LoVo (cell line): ENCODE measurements around the gene PUS1.

Experiments used
- DNase-seq: peaks from one replicate; pipeline ENCODE4 v3.0.0-alpha.2; 2016; ENCODE audit warnings: low spot score

The PUS1 gene

DNA sequence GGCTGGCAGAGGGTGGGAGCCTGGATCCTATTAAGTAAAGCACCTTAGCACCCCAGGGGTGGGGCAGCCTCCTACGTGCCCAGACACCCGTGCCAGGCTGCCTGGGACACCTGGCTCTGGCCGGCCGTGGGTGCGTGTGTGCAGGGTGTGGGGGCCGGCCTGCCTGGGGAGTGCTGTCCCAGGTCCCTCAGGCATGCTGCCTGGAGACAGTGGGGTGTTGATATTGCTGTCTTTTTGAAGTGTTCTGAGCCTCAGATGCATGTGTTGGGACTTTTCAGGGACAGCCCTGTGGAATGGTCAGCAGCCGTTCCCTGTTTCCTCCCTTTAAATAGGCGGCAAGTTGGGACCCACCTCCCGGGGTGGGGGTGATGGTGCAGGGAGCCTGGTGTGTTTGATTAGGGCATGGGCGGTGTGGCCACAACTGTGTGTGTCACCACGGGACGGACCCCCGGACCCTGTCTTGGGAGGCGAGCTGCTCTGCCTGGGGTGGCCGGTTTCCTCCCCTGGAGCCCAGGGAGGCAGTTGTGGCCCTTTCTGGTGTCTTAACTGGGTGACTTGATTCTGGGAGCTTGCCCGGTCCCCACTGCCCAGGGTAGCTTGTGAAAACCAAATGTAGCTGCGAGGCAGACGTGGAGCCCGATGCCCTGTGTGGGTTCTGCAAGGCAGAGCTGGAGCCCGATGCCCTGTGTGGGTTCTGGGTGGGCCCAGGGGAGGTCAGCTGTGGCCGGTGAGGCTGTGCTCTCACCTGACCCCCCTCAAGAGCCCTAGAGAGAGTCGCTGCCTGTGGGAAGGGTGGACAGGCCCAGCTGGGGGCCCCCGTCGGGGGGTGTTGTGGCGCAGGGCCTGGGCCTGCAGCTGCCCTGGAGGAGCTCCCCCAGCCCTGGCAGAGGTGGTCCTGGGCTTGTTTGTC is 26.5 kb upstream of the PUS1 start:
- DNase-seq = no peak

DNA sequence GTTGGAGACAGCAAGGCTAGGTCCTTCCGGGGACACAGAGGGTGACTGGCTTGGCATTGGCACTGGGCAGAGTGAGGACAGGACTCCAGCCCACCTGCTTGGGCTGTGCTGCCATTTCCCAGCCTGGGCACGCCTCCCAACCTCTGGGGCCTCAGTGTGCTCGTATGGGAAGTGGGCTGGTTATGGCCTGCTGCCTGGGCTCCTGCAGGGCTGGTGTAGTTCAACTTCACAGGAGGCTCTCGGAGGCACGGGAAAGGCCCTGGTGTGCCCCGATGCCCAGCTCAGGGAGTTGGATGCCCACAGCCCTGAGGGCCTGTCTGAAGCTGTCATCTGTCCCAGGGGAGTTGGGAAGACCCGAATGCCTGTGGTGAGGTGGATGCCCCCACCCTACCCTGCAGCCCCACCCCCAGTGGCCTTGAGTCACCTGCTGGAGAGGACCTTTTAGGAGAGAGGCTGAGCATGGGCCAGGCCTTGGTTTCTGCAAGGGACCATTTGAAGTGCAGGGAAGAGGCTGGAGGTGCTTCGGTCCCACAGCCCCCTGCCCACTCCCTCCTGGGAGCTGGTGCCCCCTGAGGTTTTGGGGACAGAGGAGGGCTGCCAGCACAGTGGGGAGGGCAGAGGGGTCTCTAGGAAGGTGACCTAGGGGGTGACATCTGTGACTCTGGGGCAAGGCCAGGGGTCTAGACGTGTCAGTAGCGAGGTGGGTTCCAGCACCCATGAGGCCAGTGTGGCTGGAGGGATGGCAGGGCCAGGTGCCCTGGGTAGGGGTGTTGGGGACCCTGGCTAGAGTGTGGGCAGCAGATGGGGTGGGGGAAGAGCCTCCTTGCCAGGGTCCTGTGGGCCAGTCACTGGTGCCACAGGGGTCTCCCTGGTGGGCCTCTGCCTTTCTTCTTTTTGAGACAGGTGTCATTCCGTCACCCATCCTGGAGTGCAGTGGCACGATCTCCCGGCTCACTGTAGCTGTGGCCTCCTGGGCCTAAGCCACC is 25.5 kb upstream of the PUS1 start:
- DNase-seq = no peak

DNA sequence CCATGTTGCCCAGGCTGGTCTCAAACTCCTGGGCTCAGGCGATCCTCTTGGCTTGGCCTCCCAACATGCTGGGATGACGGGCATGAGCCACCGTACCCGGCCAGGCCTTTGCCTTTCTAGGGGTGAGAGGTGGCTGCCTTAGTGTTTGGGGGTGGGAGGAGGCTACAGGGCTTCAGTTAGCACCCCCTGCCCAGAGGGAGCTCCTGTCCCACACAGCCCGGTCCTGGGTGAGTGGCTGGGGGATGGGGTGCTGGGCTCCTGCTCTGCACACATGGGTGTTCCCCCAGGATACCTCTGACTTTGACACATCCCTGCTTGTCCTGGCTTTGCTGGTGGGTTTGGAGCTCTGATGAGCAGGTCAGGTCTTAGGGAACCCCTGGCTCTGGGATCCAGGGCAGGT is 24.7 kb upstream of the PUS1 start:
- DNase-seq = no peak

DNA sequence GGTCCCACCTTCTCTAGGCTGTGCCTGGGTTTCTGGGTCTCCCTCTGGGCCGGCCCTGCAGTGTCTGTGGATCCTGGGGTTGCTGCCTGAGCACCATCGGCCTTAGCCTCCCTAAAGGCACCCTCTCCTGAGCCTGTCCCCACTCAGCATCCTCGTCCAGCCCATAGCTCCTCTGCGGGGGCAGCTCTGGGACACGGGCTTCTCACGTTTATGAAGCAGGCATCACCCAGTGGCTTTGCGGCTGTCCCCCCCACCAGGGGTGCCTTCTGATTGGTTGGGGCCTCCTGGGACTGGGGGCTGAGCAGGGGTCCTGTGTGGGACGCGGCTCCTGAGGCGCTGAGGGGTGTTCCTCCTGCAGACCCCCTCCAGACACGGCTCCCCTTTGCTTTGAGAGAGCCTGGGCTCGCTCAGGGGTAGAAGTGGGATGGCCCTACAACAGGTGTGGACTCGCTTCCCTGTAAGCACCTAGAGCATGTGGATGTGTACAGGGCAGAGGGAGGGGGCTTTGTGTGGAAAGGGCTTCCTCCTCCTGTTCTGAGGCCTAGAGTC is 23.9 kb upstream of the PUS1 start:
- DNase-seq = no peak

DNA sequence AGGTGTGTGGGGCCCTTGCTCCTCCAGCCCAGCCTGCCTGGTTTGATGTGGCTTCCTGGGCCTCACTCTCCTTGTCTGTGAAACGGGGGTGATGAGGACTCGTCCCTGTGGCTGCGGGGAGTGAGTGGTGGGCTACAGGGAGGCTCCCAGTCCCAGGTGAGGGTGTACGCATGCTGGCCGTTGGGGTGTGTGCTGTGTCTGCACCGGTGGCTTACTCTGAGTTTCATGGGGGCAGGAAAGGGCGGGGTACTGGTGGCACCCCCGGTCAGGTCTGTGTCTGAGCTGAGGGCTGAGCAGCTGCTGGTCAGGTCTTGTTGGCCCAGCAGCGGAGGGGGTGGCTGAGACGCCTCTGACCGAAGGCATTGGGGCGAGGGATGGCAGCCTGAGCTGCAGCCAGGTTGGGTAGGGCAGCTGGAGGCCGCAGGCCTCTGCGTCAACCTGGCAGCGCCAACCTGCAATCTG is 23.4 kb upstream of the PUS1 start:
- DNase-seq = no peak

DNA sequence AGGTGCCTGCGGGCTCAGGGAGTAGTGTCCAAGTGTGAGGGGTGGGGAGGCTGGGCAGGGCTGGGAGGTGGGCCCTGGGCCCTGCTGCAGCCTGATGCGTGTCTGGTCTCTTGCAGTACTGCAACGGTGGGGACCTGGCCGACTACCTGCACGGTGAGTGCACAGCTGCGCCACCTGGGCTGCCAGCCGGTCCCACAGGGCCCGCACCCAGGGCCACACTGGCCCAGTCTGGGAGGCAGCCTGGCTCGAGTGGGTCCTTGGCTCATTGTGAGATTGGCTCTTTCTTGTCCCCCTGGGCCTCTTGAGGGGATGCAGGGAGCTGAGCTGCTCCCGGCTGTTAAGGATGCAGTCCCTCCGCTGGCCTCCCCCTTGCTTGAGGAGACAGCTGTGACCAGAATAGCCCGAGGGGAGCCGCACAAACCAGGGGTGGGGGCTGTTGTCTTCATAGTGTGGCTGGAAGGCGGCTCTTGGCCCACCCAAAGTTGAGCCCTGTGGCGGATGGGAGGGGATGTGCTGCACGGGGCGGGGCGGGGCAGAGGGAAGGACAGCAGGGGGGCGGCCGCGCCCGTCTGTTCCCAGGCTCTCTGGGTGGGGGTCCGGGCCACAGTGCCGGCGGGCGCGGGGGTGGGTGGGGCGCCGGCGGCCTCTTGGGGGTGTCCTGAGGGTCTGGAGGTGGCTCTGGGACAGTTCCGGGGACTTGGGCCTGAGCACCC is 21.5 kb upstream of the PUS1 start:
- no peak for DNase-seq

DNA sequence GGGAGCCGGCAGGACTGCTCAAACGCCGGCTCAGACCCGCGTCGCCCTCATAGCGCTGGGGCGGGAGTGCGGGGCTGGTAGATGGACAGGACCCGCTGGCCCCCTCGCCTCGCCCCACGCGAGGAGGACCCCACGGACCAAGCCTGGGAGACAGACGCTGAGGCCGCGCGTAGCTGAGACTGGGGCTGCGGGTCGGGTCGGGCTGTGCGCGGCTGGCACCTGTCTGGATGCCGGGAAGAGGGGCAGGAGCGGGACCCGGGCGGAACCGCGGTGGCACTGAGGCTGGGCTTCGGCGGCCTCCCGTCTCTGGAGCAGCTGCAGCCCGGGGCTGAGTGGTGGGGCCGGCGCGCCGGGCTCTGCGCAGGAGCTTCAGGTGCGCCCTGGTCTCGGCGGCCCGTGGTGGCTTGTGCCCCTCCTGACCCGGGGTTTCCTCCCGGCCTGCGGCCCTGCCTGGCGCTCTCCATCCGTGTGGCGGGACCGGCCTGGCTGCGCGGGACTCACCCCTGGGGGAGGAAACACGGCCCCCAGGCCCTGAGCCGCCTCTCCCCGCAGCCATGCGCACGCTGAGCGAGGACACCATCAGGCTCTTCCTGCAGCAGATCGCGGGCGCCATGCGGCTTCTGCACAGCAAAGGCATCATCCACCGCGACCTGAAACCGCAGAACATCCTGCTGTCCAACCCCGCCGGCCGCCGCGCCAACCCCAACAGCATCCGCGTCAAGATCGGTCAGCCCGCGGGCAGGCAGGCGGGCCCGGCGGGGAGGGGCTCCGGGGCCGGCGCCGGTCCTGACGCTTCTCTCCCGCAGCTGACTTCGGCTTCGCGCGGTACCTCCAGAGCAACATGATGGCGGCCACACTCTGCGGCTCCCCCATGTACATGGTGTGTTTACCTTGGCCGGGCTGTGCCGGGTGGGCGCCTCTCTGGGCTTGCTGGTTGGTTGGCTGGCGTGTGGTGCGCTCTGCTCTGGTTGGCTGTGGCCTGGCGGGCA is 20.7 kb upstream of the PUS1 start:
- DNase-seq = no peak

DNA sequence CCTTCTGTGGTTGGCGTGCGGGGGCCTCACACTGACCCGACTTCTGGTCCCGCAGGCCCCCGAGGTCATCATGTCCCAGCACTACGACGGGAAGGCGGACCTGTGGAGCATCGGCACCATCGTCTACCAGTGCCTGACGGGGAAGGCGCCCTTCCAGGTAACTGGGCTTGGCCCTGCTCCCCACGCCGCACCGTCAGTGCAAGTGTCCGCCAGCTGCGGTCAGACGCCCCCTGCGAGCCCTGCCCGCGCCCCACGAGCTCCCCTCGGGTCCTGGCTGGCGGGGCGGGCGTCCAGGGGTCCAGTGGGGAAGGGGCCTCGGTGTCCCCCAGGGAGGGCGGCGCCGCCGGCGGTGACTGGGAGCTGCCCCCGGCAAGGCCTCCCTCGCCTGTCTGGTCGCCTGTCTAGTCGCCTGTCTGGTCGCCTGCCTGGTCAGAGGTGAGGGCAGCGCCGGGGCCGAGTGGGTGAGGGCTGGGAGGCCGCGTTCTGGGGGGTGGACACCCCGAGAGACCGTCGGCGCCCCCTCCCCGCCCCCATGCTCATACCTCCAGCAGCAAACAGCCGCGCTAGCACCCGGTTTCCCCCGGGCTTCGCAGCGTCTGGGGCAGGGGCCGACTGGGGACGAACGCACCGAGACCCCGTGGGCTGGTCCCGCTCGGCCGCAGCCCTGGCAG is 19.9 kb upstream of the PUS1 start:
- DNase-seq = no peak

DNA sequence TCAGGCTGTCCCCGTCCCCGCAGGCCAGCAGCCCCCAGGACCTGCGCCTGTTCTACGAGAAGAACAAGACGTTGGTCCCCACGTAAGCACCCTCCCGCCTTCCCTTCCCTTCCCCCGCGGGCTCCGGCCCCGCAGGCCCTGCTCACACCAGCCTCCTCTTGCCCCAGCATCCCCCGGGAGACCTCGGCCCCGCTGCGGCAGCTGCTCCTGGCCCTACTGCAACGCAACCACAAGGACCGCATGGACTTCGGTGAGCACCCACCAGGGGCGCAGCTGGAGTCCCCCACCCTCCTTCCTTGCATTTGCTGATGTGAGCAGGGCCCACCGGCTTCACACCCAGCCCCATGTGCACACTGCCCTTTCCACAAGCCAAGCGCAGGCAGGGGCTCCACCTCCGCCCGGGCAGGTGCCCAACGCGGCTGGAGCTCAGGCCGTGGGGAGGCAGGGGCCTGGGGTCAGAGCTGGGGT is 19.3 kb upstream of the PUS1 start:
- DNase-seq = no peak

DNA sequence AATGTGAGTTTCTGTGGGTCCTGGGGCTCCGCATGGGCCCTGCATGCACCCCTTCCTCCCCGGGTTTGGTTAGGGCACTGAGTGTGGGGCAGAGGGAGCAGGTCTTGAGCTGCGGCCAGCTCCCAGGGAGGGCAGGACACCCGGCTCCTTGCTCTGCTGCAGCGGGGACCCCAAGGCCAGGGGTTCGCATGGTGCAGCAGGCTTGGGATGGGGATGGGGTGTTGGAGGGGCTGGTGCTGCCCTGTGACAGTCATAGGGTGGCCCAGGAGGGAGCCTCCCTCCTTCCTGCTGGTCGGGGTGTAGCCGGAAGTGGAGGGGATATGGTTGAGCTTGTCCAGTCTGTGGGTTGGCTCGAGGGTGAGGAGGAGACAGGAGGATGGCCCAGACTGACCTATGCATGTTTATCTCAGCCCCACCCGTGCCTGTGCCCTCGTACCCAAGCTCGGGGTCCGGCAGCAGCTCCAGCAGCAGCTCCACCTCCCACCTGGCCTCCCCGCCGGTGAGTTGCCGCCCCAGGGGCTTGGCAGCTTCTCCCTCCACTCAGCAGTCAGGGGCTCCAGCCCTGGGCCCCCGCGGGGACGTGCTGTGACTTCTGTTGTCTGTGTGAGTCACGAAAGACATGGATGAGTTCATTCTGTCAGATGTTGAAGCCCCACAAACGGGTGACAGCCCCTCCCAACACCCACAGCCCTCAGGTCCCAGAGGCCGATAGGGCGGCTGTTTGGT is 18.6 kb upstream of the PUS1 start:
- no peak for DNase-seq

DNA sequence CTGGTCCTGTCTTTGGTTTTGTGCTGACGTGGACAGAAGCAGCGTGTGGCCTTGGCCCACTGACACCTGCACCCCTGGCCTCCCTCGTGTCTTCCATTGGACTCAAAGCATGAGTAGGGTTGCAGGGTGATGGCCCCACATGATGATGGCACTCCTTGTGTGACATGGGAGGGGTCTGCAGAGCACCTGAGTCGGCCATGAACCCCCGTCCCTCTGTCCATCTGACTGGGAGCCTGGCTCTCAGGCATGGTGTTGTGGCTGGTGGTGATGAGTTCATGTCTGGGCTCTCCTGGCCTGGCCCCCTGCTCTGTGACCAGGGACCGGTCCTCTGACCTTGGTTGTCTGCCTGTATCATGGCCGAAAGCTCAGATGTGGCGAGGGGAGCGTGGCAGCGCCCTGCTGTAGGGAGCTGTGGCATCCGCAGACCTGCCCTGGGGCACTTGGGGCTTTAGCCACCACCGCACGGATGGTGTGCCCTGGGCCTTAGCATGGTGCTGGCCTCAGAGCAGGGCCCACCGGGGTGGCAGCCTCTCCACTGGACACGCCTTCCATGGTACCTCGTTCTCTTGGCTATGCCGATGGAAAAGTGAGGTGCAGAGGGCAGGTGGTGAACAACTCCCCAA is 17.9 kb upstream of the PUS1 start:
- no peak for DNase-seq

DNA sequence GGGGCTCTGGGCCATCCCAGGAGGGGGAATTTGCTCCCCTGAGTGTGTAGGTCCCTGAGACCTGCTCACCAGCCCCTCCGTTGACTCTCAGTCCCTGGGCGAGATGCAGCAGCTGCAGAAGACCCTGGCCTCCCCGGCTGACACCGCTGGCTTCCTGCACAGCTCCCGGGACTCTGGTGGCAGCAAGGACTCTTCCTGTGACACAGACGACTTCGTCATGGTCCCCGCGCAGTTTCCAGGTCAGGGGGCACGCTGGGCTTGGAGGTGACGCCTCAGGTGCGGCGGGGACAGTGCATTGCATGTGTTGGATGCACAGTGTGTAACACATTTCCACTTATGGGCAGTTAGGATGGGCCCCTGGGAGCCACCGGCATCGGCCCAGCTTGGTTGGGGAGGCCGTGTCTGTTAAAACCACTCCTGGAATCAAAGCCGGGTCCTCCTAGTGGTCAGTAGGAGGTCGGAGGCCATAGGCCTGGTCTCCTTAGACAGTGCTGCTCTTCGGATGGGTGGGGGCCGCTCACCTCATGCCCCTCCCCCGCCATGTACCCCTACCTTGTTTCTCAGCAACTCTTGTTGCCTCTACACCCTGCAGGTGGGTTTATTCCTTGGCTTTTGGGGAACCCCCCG is 17.1 kb upstream of the PUS1 start:
- no peak for DNase-seq

DNA sequence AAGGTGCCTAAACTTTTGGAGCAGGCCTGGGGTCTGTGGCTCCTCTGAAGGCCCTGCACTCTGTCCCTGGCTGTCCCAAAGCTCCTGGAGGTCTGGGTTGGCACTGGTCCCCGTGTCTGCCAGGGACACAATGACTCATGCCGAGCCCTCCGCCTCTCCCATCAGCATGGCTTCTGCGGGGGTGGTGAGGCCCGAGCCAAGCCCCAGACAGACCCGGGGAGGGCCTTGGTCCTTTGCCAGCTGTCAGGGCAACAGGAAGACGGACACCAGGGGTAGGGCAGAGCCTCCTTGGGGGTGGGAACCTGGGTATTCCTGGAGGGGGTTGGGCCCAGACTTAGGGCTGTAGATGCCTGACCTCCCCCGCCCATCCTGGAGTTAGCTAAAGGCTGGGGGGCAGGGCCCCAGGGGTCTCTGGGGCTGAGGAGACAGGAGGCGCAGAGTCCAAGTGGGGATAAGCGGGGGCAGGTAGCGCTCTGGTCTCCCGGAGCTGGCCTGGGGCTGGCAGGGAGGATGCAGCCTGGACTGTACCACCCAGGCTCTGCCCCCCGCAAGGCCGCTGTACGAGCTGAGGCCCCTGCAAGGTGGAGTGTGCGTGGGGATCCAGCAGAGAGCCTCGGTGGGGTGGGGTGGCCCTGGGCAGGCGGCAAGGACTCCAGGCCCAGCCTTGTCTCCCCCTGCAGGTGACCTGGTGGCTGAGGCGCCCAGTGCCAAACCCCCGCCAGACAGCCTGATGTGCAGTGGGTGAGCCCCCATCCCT is 16.4 kb upstream of the PUS1 start:
- DNase-seq = no peak

DNA sequence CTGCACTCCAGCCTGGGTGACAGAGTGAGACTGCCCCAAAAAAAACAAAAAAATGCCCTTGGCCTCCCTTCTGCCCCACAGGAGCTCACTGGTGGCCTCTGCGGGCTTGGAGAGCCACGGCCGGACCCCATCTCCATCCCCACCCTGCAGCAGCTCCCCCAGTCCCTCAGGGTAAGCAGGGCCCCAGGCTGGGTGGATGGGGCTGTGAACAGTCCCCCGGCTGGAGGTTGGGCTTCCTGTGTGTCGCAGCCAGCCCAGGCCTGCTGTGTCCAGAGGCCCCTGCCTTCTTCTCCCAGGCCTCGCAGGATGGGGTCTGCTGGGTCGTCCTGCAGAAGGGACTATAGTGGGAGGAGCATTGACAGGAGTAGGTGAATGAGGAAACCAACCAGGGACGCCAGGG is 15.4 kb upstream of the PUS1 start:
- no peak for DNase-seq

DNA sequence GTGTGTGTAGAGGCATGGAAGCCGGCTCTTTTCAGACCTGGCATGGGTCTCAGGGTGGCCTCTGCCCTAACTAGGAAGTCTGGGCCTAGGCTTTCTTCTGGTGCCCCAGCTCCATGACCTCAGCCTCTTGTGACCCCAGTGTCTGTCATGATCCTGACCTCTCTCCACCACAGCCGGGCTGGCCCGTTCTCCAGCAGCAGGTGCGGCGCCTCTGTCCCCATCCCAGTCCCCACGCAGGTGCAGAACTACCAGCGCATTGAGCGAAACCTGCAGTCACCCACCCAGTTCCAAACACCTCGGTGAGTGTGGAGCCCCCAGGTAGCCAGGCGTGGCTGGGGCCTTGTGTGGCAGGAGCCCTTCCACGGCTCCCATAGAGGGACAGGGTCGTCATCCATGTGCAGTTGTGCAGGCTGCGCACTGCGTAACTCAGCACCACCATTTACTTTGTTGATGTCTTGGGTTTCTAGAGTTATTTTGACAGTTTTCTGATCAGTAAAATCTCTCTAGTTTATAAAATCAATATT is 14.8 kb upstream of the PUS1 start:
- no peak for DNase-seq

DNA sequence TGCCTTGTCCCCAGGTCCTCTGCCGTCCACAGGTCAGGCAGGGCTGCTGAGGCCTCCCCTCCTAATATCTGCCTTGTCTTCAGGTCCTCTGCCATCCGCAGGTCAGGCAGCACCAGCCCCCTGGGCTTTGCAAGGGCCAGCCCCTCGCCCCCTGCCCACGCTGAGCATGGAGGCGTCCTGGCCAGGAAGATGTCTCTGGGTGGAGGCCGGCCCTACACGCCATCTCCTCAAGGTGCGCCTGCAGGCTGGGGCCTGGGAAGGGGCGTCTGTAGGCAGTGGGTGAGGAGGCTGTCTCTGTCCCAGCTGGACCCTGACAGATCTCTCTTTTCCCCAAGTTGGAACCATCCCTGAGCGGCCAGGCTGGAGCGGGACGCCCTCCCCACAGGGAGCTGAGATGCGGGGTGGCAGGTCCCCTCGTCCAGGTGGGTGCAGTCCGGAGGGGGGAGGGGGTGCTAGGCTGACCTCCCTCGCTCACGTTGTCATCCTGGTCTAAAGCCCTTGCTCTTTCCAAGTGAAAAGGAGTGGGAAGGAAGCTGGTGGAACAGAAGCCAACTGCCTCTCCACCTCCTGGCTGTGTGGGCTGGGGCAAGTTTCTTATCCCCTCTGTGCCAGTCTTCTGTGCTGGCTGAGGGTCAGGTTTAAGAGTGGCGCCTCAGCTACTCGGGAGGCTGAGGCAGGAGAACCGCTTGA is 13.9 kb upstream of the PUS1 start:
- no peak for DNase-seq

DNA sequence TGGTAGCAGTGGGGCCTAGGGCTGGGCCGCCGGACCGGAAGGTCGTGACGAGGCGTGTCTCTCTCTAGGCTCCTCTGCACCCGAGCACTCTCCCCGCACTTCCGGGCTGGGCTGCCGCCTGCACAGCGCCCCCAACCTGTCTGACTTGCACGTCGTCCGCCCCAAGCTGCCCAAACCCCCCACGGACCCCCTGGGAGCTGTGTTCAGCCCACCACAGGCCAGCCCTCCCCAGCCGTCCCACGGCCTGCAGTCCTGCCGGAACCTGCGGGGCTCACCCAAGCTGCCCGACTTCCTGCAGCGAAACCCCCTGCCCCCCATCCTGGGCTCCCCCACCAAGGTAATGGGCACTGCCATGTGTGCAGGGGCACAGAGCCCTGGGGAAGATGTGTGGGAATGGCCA is 13.3 kb upstream of the PUS1 start:
- no peak for DNase-seq
